Stimulated activated naive B cell treated with anti-CD40 and anti-IgM and Interleukin-4, amounts not matched to agents 10 μg/mL and 1 μg/mL and 100 μg/mL, for 72 hours (primary cell): ENCODE measurements around the gene TSPAN8.
"Not testable (repeated sequence)": the region's sequence is repeated elsewhere in the genome, so short reads cannot be mapped to it uniquely, and the experiment has no call there.

Source experiments
- ATAC-seq, 2 donors: fragments of 150-1000 bp; cut with Tn5 transposase; replicated peaks; 2 replicates each; pipeline ENCODE4 v1.10.0; 2021; ENCODE audit warnings: moderate library complexity in 1 of 2
- DNase-seq: peaks from one replicate; pipeline ENCODE4 v3.0.0; 2021
- H3K27ac Mint-ChIP-seq: one replicate; pipeline ENCODE4 v1.8.0; 2022; ENCODE audit warnings: mild to moderate bottlenecking, mixed read lengths
- H3K27me3 Mint-ChIP-seq, 2 donors: one replicate each; pipeline ENCODE4 v1.8.0; 2022; ENCODE audit warnings: mixed read lengths in 2 of 2
- H3K36me3 Mint-ChIP-seq, 2 donors: one replicate each; pipeline ENCODE4 v1.8.0; 2022; ENCODE audit warnings: mixed read lengths in 2 of 2, mild to moderate bottlenecking in 1 of 2
- H3K4me1 Mint-ChIP-seq, 2 donors: one replicate each; pipeline ENCODE4 v1.8.0; 2022; ENCODE audit warnings: mixed read lengths in 2 of 2, mild to moderate bottlenecking in 1 of 2
- H3K4me3 Mint-ChIP-seq, 2 donors: one replicate each; pipeline ENCODE4 v1.8.0; 2022; ENCODE audit warnings: mild to moderate bottlenecking in 2 of 2, mixed read lengths in 2 of 2, moderate library complexity in 1 of 2
- H3K9me3 Mint-ChIP-seq, 2 donors: one replicate each; pipeline ENCODE4 v1.8.0; 2022; ENCODE audit warnings: mixed read lengths in 2 of 2, mild to moderate bottlenecking in 1 of 2

TSPAN8 gene

GRCh38 chr12:71174825-71175224, 17.0 kb upstream of the TSPAN8 start:
- peaks cover 0 to 4% of the 10 kb centered on the region in 2 donors for H3K9me3 Mint-ChIP-seq
- no peak overlapping the region for H3K4me3 Mint-ChIP-seq
- ATAC-seq = no peak
- H3K27ac Mint-ChIP-seq = no peak overlapping the region
- H3K36me3 Mint-ChIP-seq = no peaks in the 10 kb centered on the region
- H3K4me1 Mint-ChIP-seq = no peaks in the 10 kb centered on the region
- H3K27me3 Mint-ChIP-seq = no peaks in the 10 kb centered on the region
- no peak for DNase-seq

GRCh38 chr12:71174146-71174545, 16.3 kb upstream of the TSPAN8 start:
- DNase-seq = no peak
- Mint-ChIP-seq H3K4me1 (no peaks in the 10 kb centered on the region), H3K4me3 (no peak overlapping the region), H3K36me3 (no peaks in the 10 kb centered on the region), H3K27ac (no peak overlapping the region), H3K27me3 (no peaks in the 10 kb centered on the region), H3K9me3 (no peaks in the 10 kb centered on the region)
- no peak for ATAC-seq

GRCh38 chr12:71170456-71170855, 12.7 kb upstream of the TSPAN8 start:
- H3K4me3 Mint-ChIP-seq = no peak overlapping the region
- H3K27ac Mint-ChIP-seq = no peak overlapping the region
- no peaks in the 10 kb centered on the region for H3K27me3 Mint-ChIP-seq
- DNase-seq = no peak
- peaks cover 8 to 11% of the 10 kb centered on the region in 2 donors for H3K9me3 Mint-ChIP-seq
- no peak for ATAC-seq
- H3K36me3 Mint-ChIP-seq = peaks cover 0 to 1% of the 10 kb centered on the region in 2 donors
- no peaks in the 10 kb centered on the region for H3K4me1 Mint-ChIP-seq

GRCh38 chr12:71169286-71169685, 11.5 kb upstream of the TSPAN8 start:
- Mint-ChIP-seq H3K27me3 (no peaks in the 10 kb centered on the region), H3K27ac (no peak overlapping the region), H3K4me3 (no peak overlapping the region), H3K36me3 (peaks cover 0 to 1% of the 10 kb centered on the region in 2 donors), H3K4me1 (no peaks in the 10 kb centered on the region), H3K9me3 (peaks cover 8 to 16% of the 10 kb centered on the region in 2 donors)
- DNase-seq (no peak), ATAC-seq (no peak)

GRCh38 chr12:71166862-71167496, 9.2 kb upstream of the TSPAN8 start:
- Mint-ChIP-seq H3K4me1 (no peaks in the 10 kb centered on the region), H3K4me3 (no peak overlapping the region), H3K27ac (no peak overlapping the region), H3K9me3 (peaks cover 8 to 16% of the 10 kb centered on the region in 2 donors), H3K27me3 (no peaks in the 10 kb centered on the region), H3K36me3 (peaks cover 0 to 1% of the 10 kb centered on the region in 2 donors)
- ATAC-seq (no peak), DNase-seq (no peak)

GRCh38 chr12:71166280-71166679, 8.5 kb upstream of the TSPAN8 start:
- Mint-ChIP-seq H3K9me3 (peaks cover 8 to 16% of the 10 kb centered on the region in 2 donors), H3K4me3 (no peak overlapping the region), H3K36me3 (peaks cover 0 to 1% of the 10 kb centered on the region in 2 donors), H3K27ac (no peak overlapping the region), H3K4me1 (no peaks in the 10 kb centered on the region), H3K27me3 (no peaks in the 10 kb centered on the region)
- DNase-seq (no peak), ATAC-seq (no peak)

- ATAC-seq, H3K36me3 Mint-ChIP-seq, DNase-seq, H3K4me1 Mint-ChIP-seq, H3K4me3 Mint-ChIP-seq, H3K27ac Mint-ChIP-seq, H3K27me3 Mint-ChIP-seq: not testable (repeated sequence)
- peaks cover 8 to 16% of the 10 kb centered on the region in 2 donors for H3K9me3 Mint-ChIP-seq
Measured at GRCh38 chr12:71165780-71166179, 8.0 kb upstream of the TSPAN8 start.

- Mint-ChIP-seq H3K9me3 (peaks cover 8 to 16% of the 10 kb centered on the region in 2 donors), H3K4me1 (no peaks in the 10 kb centered on the region), H3K27me3 (peaks cover 0 to 4% of the 10 kb centered on the region in 2 donors), H3K4me3 (no peak overlapping the region), H3K27ac (no peak overlapping the region), H3K36me3 (peaks cover 0 to 1% of the 10 kb centered on the region in 2 donors)
- ATAC-seq = no peak
- DNase-seq = no peak
Measured at GRCh38 chr12:71164568-71165197, 6.9 kb upstream of the TSPAN8 start.

GRCh38 chr12:71164166-71164565, 6.4 kb upstream of the TSPAN8 start:
- peaks cover 8 to 16% of the 10 kb centered on the region in 2 donors for H3K9me3 Mint-ChIP-seq
- no peaks in the 10 kb centered on the region for H3K4me1 Mint-ChIP-seq
- H3K36me3 Mint-ChIP-seq = peaks cover 0 to 1% of the 10 kb centered on the region in 2 donors
- no peak overlapping the region for H3K4me3 Mint-ChIP-seq
- no peak overlapping the region for H3K27ac Mint-ChIP-seq
- DNase-seq (no peak), ATAC-seq (no peak)
- H3K27me3 Mint-ChIP-seq = peaks cover 0 to 4% of the 10 kb centered on the region in 2 donors

GRCh38 chr12:71162832-71163763, 5.3 kb upstream of the TSPAN8 start:
- DNase-seq = no peak
- Mint-ChIP-seq H3K4me3 (no peak overlapping the region), H3K27me3 (peaks cover 0 to 4% of the 10 kb centered on the region in 2 donors), H3K9me3 (peaks cover 4 to 9% of the 10 kb centered on the region in 2 donors), H3K36me3 (peaks cover 0 to 1% of the 10 kb centered on the region in 2 donors), H3K4me1 (no peaks in the 10 kb centered on the region), H3K27ac (no peak overlapping the region)
- ATAC-seq = no peak

GRCh38 chr12:71161591-71161990, 3.8 kb upstream of the TSPAN8 start:
- no peaks in the 10 kb centered on the region for H3K4me1 Mint-ChIP-seq

GRCh38 chr12:71160585-71160984, 2.8 kb upstream of the TSPAN8 start:
- Mint-ChIP-seq H3K9me3 (peaks cover 0 to 4% of the 10 kb centered on the region in 2 donors), H3K27ac (no peak overlapping the region), H3K27me3 (peaks cover 0 to 4% of the 10 kb centered on the region in 2 donors), H3K36me3 (no peaks in the 10 kb centered on the region), H3K4me1 (no peaks in the 10 kb centered on the region), H3K4me3 (no peak overlapping the region)
- DNase-seq (no peak), ATAC-seq (no peak)

More at GRCh38 chr12:71161591-71161990, 3.8 kb upstream of the TSPAN8 start:
- Mint-ChIP-seq H3K36me3 (no peaks in the 10 kb centered on the region), H3K4me3 (no peak overlapping the region), H3K27ac (no peak overlapping the region), H3K27me3 (peaks cover 0 to 4% of the 10 kb centered on the region in 2 donors), H3K9me3 (peaks cover 0 to 4% of the 10 kb centered on the region in 2 donors)
- DNase-seq (no peak), ATAC-seq (no peak)

GRCh38 chr12:71159878-71160277, 2.1 kb upstream of the TSPAN8 start:
- Mint-ChIP-seq H3K4me1 (no peaks in the 10 kb centered on the region), H3K4me3 (no peak overlapping the region), H3K9me3 (peaks cover 0 to under 1% of the 10 kb centered on the region in 2 donors), H3K27me3 (peaks cover 0 to 4% of the 10 kb centered on the region in 2 donors), H3K27ac (no peak overlapping the region), H3K36me3 (no peaks in the 10 kb centered on the region)
- no peak for DNase-seq
- ATAC-seq = no peak

GRCh38 chr12:71159264-71159663, 1.5 kb upstream of the TSPAN8 start:
- Mint-ChIP-seq H3K4me3 (no peak overlapping the region), H3K27me3 (peaks cover 0 to 4% of the 10 kb centered on the region in 2 donors), H3K27ac (no peak overlapping the region), H3K9me3 (no peaks in the 10 kb centered on the region), H3K36me3 (no peaks in the 10 kb centered on the region), H3K4me1 (no peaks in the 10 kb centered on the region)
- no peak for ATAC-seq
- no peak for DNase-seq
